Calu3 (cell line): ENCODE measurements around the gene PPHLN1. TPM values are rescaled to one million over a fixed set of nuclear protein-coding genes. Genes with fewer than 3 reads are reported as not detected.

ENCODE experiments used
- BruUV-seq: library from RNA; stranded (reverse); fragments of 400-500 nt; replicated peaks from 2 replicates; lab custom pipeline; 2021; lab: Mats Ljungman, UMichigan
- CTCF ChIA-PET: fragments of 300-600 bp; sonication (Branson Sonifier 250); formaldehyde crosslinking; loops from one replicate; lab custom pipeline; 2022; ENCODE audit warnings: antibody characterized with exemption; lab: Charles Lee
- DNase-seq: peaks from one replicate; pipeline ENCODE4 v3.0.0; 2022
- H3K27ac Mint-ChIP-seq: one replicate; pipeline ENCODE4 v1.8.0; 2022; ENCODE audit warnings: mixed read lengths; ENCODE audit not compliant: unreplicated experiment
- H3K27me3 Mint-ChIP-seq: one replicate; pipeline ENCODE4 v1.8.0; 2022; ENCODE audit warnings: mixed read lengths; ENCODE audit not compliant: unreplicated experiment
- H3K36me3 Mint-ChIP-seq: one replicate; pipeline ENCODE4 v1.8.0; 2022; ENCODE audit warnings: mild to moderate bottlenecking, moderate library complexity, mixed read lengths; ENCODE audit not compliant: insufficient read depth, unreplicated experiment
- H3K4me1 Mint-ChIP-seq: one replicate; pipeline ENCODE4 v1.8.0; 2022; ENCODE audit warnings: mild to moderate bottlenecking, low read depth, mixed read lengths; ENCODE audit not compliant: unreplicated experiment
- H3K4me3 Mint-ChIP-seq: one replicate; pipeline ENCODE4 v1.8.0; 2022; ENCODE audit warnings: mild to moderate bottlenecking, low read depth, moderate library complexity, mixed read lengths; ENCODE audit not compliant: unreplicated experiment
- H3K9me3 Mint-ChIP-seq: one replicate; pipeline ENCODE4 v1.8.0; 2022; ENCODE audit warnings: low read depth, mixed read lengths; ENCODE audit not compliant: unreplicated experiment
- intact Hi-C: fragments of 100-400 bp; cut with micrococcal nuclease; formaldehyde crosslinking; loops from one replicate; pipeline ENCODE4 v1.10.0; 2022; ENCODE audit not compliant: unreplicated experiment
- total RNA-seq: library from RNA; stranded (reverse); gene quantifications from 2 replicates; pipeline ENCODE4 v1.2.3, GENCODE V29; 2022
- TF ChIP-seq, protein P1 (sequence below): fragments of 200-600 bp; IDR thresholded peaks from one replicate; pipeline ENCODE4 v1.8.0; 2022; ENCODE audit warnings: antibody characterized with exemption; ENCODE audit not compliant: unreplicated experiment

Gene PPHLN1
- total RNA-seq, 1 experiment from 2014 or later, result 41.5 TPM

DNA sequence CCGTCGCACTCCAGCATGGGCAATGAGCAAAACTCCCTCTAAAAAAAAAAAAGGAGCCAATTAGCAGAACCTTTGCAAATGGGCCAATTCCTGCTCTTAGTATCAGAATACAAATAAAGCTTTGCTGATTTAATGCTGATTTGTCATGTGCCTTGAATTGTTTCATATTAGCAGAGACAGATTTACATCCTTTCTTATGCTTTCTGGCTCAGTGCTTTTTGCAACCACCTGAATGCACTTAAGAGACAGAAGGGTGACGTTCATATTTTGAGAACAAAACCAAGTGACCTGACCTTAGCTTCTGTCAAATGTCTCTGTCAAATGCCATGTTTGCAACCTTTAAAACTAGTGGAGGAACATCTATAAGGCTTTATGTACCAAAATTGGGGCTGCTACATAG lies 44.1 kb upstream of the PPHLN1 start:
- H3K4me3 Mint-ChIP-seq, result no peak overlapping the region
- H3K36me3 Mint-ChIP-seq, result no peaks in the 10 kb centered on the region
- H3K27me3 Mint-ChIP-seq, result no peaks in the 10 kb centered on the region
- intact Hi-C loops, result no loop called here
- H3K4me1 Mint-ChIP-seq, result no peaks in the 10 kb centered on the region
- TF ChIP-seq, protein P1, sequence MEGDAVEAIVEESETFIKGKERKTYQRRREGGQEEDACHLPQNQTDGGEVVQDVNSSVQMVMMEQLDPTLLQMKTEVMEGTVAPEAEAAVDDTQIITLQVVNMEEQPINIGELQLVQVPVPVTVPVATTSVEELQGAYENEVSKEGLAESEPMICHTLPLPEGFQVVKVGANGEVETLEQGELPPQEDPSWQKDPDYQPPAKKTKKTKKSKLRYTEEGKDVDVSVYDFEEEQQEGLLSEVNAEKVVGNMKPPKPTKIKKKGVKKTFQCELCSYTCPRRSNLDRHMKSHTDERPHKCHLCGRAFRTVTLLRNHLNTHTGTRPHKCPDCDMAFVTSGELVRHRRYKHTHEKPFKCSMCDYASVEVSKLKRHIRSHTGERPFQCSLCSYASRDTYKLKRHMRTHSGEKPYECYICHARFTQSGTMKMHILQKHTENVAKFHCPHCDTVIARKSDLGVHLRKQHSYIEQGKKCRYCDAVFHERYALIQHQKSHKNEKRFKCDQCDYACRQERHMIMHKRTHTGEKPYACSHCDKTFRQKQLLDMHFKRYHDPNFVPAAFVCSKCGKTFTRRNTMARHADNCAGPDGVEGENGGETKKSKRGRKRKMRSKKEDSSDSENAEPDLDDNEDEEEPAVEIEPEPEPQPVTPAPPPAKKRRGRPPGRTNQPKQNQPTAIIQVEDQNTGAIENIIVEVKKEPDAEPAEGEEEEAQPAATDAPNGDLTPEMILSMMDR, result no peak
- no peak overlapping the region for H3K27ac Mint-ChIP-seq
- no TSS peak for BruUV-seq
- H3K9me3 Mint-ChIP-seq, result no peaks in the 10 kb centered on the region
- no peak for DNase-seq
- CTCF ChIA-PET, result interaction anchor here (0.5 to 0.7 kb wide), 2 partner anchors 151 to 1932 kb away, joined by 4 to 5 read pairs; no protein-coding TSS in a partner anchor

DNA sequence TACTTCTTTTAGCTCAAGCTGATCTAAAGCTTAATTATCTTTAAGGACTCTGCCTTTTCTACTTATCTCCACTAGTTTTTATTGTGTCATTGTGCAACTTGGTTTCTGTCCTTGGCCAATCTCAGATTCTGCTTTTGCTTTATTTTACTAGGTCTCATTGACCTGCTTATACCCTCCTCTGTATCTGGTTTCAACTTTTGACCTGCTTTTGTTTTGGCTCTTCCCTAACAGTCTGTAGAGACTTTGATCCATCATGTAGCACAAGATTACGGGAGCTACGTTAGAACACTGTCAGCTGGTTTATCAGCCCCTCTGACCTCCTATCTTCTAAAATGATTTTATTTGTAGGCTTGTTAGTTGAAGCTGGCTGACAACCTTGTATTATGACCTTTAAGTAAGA lies 43.7 kb upstream of the PPHLN1 start:
- Mint-ChIP-seq H3K4me1 (no peaks in the 10 kb centered on the region), H3K9me3 (no peaks in the 10 kb centered on the region), H3K36me3 (no peaks in the 10 kb centered on the region), H3K4me3 (no peak overlapping the region), H3K27ac (no peak overlapping the region), H3K27me3 (no peaks in the 10 kb centered on the region)
- BruUV-seq, result no TSS peak
- CTCF ChIA-PET, result interaction anchor here (0.5 to 0.7 kb wide), 2 partner anchors 151 to 1931 kb away, joined by 4 to 5 read pairs; no protein-coding TSS in a partner anchor
- intact Hi-C loops, result no loop called here
- TF ChIP-seq, protein P1, result no peak
- no peak for DNase-seq

DNA sequence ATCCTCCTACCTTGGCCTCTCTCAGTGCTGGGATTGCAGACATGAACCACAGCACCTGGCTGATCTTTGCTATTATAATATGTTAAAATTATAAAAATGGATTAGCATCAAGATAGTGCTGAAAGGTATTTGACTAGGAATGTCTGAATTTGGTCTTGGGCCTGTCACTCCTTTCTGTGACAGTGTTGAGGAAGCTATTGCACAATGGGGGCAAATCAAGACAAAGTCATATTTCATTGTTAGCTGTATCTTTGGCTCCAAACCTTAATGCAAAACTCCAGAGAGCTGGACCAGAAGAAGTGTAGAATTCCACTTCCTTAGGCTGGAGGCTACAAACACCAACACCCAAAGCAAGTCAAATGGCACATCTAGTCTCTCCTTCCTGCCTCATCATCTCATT lies 42.2 kb upstream of the PPHLN1 start:
- Mint-ChIP-seq H3K27me3 (no peaks in the 10 kb centered on the region), H3K4me1 (no peaks in the 10 kb centered on the region), H3K9me3 (no peaks in the 10 kb centered on the region), H3K36me3 (no peaks in the 10 kb centered on the region), H3K27ac (no peak overlapping the region), H3K4me3 (no peak overlapping the region)
- TF ChIP-seq, protein P1, result no peak
- DNase-seq, result no peak
- no TSS peak for BruUV-seq
- CTCF ChIA-PET, result no interaction called here
- intact Hi-C loops, result no loop called here

DNA sequence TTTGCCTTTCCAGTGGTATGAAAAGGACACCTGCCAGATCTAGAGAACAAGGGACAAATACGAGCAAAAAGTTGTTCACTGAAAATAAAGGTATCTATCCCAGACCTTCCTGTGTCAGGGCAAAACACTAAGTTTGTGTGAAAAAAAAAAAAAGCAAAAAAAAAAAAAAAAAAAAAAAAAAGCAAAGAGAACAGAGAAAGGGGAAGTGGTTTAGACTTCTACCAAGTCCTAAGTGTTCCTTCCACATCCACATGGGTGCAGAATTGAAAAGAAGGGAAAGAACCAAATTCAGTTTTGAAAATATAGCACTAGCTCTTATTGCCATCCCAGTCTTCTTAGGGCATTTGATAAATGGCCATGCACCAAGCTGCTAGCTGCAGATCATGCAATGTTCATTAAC lies 41.8 kb upstream of the PPHLN1 start:
- H3K27ac Mint-ChIP-seq, result no peak overlapping the region
- no peaks in the 10 kb centered on the region for H3K36me3 Mint-ChIP-seq
- DNase-seq, result no peak
- no peaks in the 10 kb centered on the region for H3K4me1 Mint-ChIP-seq
- TF ChIP-seq, protein P1, result no peak
- no peak overlapping the region for H3K4me3 Mint-ChIP-seq
- BruUV-seq, result no TSS peak
- CTCF ChIA-PET, result no interaction called here
- no peaks in the 10 kb centered on the region for H3K27me3 Mint-ChIP-seq
- intact Hi-C loops, result no loop called here
- H3K9me3 Mint-ChIP-seq, result no peaks in the 10 kb centered on the region
